WTC11 (cell line): ENCODE results near the gene SNAP29. TPM values are rescaled to one million over a fixed set of nuclear protein-coding genes. Genes with fewer than 3 reads are reported as not detected.

Experiments used
- ATAC-seq: fragments of 200-7000 bp; cut with Tn5 transposase; 2 replicates; pipeline ENCODE4 v1.10.0; 2021; ENCODE audit warnings: mild to moderate bottlenecking, moderate library complexity
- CTCF ChIA-PET: fragments of 300-600 bp; sonication (Branson Sonifier 250); formaldehyde crosslinking; loops from one replicate; lab custom pipeline; 2021; ENCODE audit warnings: antibody characterized with exemption; lab: Charles Lee
- POLR2A ChIA-PET: fragments of 350-600 bp; sonication (Branson Sonifier 250); formaldehyde crosslinking; loops from one replicate; lab custom pipeline; 2021; ENCODE audit warnings: antibody characterized with exemption; lab: Charles Lee
- DNase-seq: peaks from one replicate; pipeline ENCODE4 v3.0.0; 2021; ENCODE audit warnings: low spot score
- H3K27ac Mint-ChIP-seq: 2 replicates; pipeline ENCODE4 v1.8.0; 2021; ENCODE audit warnings: mixed read lengths
- H3K27me3 Mint-ChIP-seq: 2 replicates; pipeline ENCODE4 v1.8.0; 2021; ENCODE audit warnings: low read depth, mild to moderate bottlenecking, moderate library complexity, mixed read lengths
- H3K36me3 Mint-ChIP-seq: 2 replicates; pipeline ENCODE4 v1.8.0; 2021; ENCODE audit warnings: mixed read lengths
- H3K4me1 Mint-ChIP-seq: 2 replicates; pipeline ENCODE4 v1.8.0; 2022; ENCODE audit warnings: mixed read lengths
- H3K4me3 Mint-ChIP-seq: 2 replicates; pipeline ENCODE4 v1.8.0; 2021; ENCODE audit warnings: mild to moderate bottlenecking, moderate library complexity, mixed read lengths
- H3K9me3 Mint-ChIP-seq: 2 replicates; pipeline ENCODE4 v1.8.0; 2021; ENCODE audit warnings: mixed read lengths
- CREM ChIP-seq: sonication (generic); formaldehyde crosslinking; IDR thresholded peaks from 2 replicates; pipeline ENCODE4 v1.8.1; 2022; ENCODE audit warnings: mild to moderate bottlenecking, missing genetic modification reagents, moderate library complexity
- FOXK1 ChIP-seq: sonication (generic); formaldehyde crosslinking; IDR thresholded peaks from 2 replicates; pipeline ENCODE4 v1.8.0; 2022; ENCODE audit warnings: mild to moderate bottlenecking, moderate library complexity, missing genetic modification reagents
- FOXP1 ChIP-seq: sonication (generic); formaldehyde crosslinking; IDR thresholded peaks from 2 replicates; pipeline ENCODE4 v1.8.0; 2022; ENCODE audit warnings: missing genetic modification reagents, mild to moderate bottlenecking, moderate library complexity, borderline replicate concordance
- JUN ChIP-seq: sonication (generic); formaldehyde crosslinking; IDR thresholded peaks from 2 replicates; pipeline ENCODE4 v1.8.0; 2023; ENCODE audit warnings: mild to moderate bottlenecking, missing genetic modification reagents
- MYBL2 ChIP-seq: sonication (generic); formaldehyde crosslinking; IDR thresholded peaks from 2 replicates; pipeline ENCODE4 v1.8.1; 2023; ENCODE audit warnings: mild to moderate bottlenecking, moderate library complexity, missing genetic modification reagents
- NFE2L1 ChIP-seq: sonication (generic); formaldehyde crosslinking; IDR thresholded peaks from 2 replicates; pipeline ENCODE4 v1.8.1; 2023; ENCODE audit warnings: missing genetic modification reagents
- NR1H2 ChIP-seq: sonication (generic); formaldehyde crosslinking; IDR thresholded peaks from 2 replicates; pipeline ENCODE4 v1.9.0; 2021; ENCODE audit warnings: mild to moderate bottlenecking, moderate library complexity, missing genetic modification reagents
- NR2C2 ChIP-seq: sonication (generic); formaldehyde crosslinking; IDR thresholded peaks from 2 replicates; pipeline ENCODE4 v1.8.0; 2022; ENCODE audit warnings: mild to moderate bottlenecking, missing genetic modification reagents
- NR3C1 ChIP-seq: sonication (generic); formaldehyde crosslinking; conservative IDR thresholded peaks from 2 replicates; pipeline ENCODE4 v1.8.1; 2023; ENCODE audit warnings: low read depth, mild to moderate bottlenecking, missing genetic modification reagents
- PRRX2 ChIP-seq: fragments of 250-450 bp; sonication (Bioruptor Pico); IDR thresholded peaks from 2 replicates; pipeline ENCODE4 v1.8.0; 2021; ENCODE audit warnings: mild to moderate bottlenecking
- ZNF138 ChIP-seq: sonication (generic); formaldehyde crosslinking; conservative IDR thresholded peaks from 2 replicates; pipeline ENCODE4 v1.8.1; 2022; ENCODE audit warnings: mild to moderate bottlenecking, moderate library complexity, missing genetic modification reagents
- ZNF232 ChIP-seq: sonication (generic); formaldehyde crosslinking; IDR thresholded peaks from 2 replicates; pipeline ENCODE4 v1.8.0; 2022; ENCODE audit warnings: mild to moderate bottlenecking, missing genetic modification reagents
- ZNF396 ChIP-seq: fragments of 250-450 bp; sonication (Bioruptor Pico); IDR thresholded peaks from 2 replicates; pipeline ENCODE4 v1.8.0; 2021; ENCODE audit warnings: mild to moderate bottlenecking, moderate library complexity, borderline replicate concordance
- total RNA-seq: library from RNA; stranded (reverse); gene quantifications from 3 replicates; pipeline ENCODE4 v1.2.3, GENCODE V29; 2021
- TF ChIP-seq, protein P1 (sequence below): sonication (generic); formaldehyde crosslinking; IDR thresholded peaks from 2 replicates; pipeline ENCODE4 v1.8.1; 2023; ENCODE audit warnings: mild to moderate bottlenecking, moderate library complexity, missing genetic modification reagents
- TF ChIP-seq, protein P2 (sequence below): sonication (generic); formaldehyde crosslinking; IDR thresholded peaks from 2 replicates; pipeline ENCODE4 v1.8.0; 2022; ENCODE audit warnings: mild to moderate bottlenecking, missing genetic modification reagents
- TF ChIP-seq, protein P3 (sequence below): fragments of 250-450 bp; sonication (Bioruptor Pico); IDR thresholded peaks from 2 replicates; pipeline ENCODE4 v1.9.0; 2021; ENCODE audit warnings: mild to moderate bottlenecking, borderline replicate concordance
- TF ChIP-seq, protein P4 (sequence below): fragments of 200-600 bp; IDR thresholded peaks from 2 replicates; pipeline ENCODE4 v1.8.0; 2022; ENCODE audit warnings: antibody characterized with exemption
- TF ChIP-seq, protein P5 (sequence below): sonication (generic); formaldehyde crosslinking; IDR thresholded peaks from 2 replicates; pipeline ENCODE4 v1.8.1; 2023; ENCODE audit warnings: mild to moderate bottlenecking, missing genetic modification reagents, moderate library complexity
- TF ChIP-seq, protein P6 (sequence below): sonication (generic); formaldehyde crosslinking; IDR thresholded peaks from 2 replicates; pipeline ENCODE4 v1.8.0; 2022; ENCODE audit warnings: mild to moderate bottlenecking, missing genetic modification reagents
- TF ChIP-seq, protein P7 (sequence below): sonication (generic); formaldehyde crosslinking; IDR thresholded peaks from 2 replicates; pipeline ENCODE4 v1.8.1; 2022; ENCODE audit warnings: mild to moderate bottlenecking, missing genetic modification reagents, moderate library complexity, borderline replicate concordance

The SNAP29 gene
- total RNA-seq, 1 experiment from 2014 or later, result 14.7 TPM

DNA sequence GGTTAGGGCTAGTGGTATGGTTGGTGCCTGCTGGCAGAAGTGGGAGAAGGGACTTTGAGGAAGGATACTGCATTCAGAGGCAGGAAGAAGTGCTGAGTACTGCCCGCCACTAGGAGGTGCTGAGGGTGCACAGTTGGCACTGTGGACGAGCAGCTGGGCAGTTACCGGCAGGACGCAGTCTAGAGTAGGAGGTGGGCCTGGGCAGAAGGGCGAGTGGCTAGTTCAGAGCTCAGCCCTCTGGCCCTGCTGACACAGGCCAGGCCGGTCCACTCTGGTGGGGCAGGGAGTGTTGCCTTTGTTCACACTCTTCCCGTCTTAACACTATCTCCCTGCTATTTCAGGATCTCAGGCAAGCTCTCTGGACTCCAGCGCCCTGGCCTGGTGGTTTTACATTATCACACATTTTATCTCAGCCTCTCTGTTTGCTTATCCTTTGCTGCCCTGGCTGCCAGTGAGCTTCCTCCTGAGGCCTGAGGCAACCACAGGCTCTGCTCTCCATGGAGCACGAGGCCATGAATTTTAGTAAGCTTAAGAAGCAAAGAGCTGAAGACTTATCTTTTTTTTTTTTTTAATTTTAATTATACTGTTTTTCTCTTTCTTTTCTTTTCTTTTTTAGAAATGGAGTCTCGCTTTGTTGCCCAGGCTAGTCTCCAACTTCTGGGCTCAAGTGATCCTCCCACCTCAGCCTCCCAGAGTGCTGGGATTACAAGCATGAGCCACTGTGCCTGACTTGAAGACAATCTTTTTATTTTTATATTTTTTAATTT lies 26.9 kb downstream of the SNAP29 start (continued):
- TF ChIP-seq, protein P1, sequence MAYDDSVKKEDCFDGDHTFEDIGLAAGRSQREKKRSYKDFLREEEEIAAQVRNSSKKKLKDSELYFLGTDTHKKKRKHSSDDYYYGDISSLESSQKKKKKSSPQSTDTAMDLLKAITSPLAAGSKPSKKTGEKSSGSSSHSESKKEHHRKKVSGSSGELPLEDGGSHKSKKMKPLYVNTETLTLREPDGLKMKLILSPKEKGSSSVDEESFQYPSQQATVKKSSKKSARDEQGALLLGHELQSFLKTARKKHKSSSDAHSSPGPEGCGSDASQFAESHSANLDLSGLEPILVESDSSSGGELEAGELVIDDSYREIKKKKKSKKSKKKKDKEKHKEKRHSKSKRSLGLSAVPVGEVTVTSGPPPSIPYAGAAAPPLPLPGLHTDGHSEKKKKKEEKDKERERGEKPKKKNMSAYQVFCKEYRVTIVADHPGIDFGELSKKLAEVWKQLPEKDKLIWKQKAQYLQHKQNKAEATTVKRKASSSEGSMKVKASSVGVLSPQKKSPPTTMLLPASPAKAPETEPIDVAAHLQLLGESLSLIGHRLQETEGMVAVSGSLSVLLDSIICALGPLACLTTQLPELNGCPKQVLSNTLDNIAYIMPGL (CRISPR knock-in tag), result peak; percentile 44; the same call in 1 of the 2 replicates
- TF ChIP-seq, protein P2, sequence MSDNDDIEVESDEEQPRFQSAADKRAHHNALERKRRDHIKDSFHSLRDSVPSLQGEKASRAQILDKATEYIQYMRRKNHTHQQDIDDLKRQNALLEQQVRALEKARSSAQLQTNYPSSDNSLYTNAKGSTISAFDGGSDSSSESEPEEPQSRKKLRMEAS, result no peak
- TF ChIP-seq, protein P3, sequence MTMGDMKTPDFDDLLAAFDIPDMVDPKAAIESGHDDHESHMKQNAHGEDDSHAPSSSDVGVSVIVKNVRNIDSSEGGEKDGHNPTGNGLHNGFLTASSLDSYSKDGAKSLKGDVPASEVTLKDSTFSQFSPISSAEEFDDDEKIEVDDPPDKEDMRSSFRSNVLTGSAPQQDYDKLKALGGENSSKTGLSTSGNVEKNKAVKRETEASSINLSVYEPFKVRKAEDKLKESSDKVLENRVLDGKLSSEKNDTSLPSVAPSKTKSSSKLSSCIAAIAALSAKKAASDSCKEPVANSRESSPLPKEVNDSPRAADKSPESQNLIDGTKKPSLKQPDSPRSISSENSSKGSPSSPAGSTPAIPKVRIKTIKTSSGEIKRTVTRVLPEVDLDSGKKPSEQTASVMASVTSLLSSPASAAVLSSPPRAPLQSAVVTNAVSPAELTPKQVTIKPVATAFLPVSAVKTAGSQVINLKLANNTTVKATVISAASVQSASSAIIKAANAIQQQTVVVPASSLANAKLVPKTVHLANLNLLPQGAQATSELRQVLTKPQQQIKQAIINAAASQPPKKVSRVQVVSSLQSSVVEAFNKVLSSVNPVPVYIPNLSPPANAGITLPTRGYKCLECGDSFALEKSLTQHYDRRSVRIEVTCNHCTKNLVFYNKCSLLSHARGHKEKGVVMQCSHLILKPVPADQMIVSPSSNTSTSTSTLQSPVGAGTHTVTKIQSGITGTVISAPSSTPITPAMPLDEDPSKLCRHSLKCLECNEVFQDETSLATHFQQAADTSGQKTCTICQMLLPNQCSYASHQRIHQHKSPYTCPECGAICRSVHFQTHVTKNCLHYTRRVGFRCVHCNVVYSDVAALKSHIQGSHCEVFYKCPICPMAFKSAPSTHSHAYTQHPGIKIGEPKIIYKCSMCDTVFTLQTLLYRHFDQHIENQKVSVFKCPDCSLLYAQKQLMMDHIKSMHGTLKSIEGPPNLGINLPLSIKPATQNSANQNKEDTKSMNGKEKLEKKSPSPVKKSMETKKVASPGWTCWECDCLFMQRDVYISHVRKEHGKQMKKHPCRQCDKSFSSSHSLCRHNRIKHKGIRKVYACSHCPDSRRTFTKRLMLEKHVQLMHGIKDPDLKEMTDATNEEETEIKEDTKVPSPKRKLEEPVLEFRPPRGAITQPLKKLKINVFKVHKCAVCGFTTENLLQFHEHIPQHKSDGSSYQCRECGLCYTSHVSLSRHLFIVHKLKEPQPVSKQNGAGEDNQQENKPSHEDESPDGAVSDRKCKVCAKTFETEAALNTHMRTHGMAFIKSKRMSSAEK (CRISPR knock-in tag), result no peak
- no peak for TF ChIP-seq NR2C2
- TF ChIP-seq, protein P4, sequence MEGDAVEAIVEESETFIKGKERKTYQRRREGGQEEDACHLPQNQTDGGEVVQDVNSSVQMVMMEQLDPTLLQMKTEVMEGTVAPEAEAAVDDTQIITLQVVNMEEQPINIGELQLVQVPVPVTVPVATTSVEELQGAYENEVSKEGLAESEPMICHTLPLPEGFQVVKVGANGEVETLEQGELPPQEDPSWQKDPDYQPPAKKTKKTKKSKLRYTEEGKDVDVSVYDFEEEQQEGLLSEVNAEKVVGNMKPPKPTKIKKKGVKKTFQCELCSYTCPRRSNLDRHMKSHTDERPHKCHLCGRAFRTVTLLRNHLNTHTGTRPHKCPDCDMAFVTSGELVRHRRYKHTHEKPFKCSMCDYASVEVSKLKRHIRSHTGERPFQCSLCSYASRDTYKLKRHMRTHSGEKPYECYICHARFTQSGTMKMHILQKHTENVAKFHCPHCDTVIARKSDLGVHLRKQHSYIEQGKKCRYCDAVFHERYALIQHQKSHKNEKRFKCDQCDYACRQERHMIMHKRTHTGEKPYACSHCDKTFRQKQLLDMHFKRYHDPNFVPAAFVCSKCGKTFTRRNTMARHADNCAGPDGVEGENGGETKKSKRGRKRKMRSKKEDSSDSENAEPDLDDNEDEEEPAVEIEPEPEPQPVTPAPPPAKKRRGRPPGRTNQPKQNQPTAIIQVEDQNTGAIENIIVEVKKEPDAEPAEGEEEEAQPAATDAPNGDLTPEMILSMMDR, result peak; percentile 71
- 0 out of 2 replicates have a peak, but pooled peaks have one; percentile 16 for TF ChIP-seq FOXK1
- TF ChIP-seq ZNF232 (CRISPR knock-in tag), result 0 out of 2 replicates have a peak, but pooled peaks have one; percentile 31
- no peak for TF ChIP-seq NR3C1
- no peak for TF ChIP-seq ZNF396 (CRISPR knock-in tag)
- TF ChIP-seq NR1H2 (CRISPR knock-in tag), result no peak

DNA sequence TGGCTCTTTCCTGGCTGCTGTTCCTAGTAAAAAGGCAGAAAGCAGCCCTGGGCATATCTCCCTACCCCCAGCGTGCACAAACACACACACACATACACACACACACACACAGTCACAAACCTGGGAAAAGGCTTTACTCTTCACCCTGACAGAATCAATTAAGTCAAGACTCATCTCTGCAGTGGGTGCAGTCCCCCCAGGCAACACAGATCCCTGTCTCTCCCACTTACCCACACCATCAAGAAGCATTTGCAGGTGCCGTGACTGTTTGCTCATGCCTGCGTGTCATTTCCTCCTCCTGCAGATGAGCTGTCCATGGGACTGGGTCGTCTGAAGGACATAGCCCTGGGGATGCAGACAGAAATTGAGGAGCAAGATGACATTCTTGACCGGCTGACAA lies 28.6 kb downstream of the SNAP29 start:
- ATAC-seq, result no peak
- CTCF ChIA-PET, result no interaction called here
- TF ChIP-seq PRRX2 (CRISPR knock-in tag) (no peak), FOXK1 (no peak), CREM (no peak), MYBL2 (no peak), JUN (no peak), FOXP1 (CRISPR knock-in tag) (no peak), NFE2L1 (CRISPR knock-in tag) (no peak), ZNF138 (CRISPR knock-in tag) (no peak)
- TF ChIP-seq, protein P5, sequence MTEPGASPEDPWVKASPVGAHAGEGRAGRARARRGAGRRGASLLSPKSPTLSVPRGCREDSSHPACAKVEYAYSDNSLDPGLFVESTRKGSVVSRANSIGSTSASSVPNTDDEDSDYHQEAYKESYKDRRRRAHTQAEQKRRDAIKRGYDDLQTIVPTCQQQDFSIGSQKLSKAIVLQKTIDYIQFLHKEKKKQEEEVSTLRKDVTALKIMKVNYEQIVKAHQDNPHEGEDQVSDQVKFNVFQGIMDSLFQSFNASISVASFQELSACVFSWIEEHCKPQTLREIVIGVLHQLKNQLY, result no peak
- TF ChIP-seq, protein P6, sequence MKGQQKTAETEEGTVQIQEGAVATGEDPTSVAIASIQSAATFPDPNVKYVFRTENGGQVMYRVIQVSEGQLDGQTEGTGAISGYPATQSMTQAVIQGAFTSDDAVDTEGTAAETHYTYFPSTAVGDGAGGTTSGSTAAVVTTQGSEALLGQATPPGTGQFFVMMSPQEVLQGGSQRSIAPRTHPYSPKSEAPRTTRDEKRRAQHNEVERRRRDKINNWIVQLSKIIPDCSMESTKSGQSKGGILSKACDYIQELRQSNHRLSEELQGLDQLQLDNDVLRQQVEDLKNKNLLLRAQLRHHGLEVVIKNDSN (CRISPR knock-in tag), result no peak
- TF ChIP-seq, protein P7, sequence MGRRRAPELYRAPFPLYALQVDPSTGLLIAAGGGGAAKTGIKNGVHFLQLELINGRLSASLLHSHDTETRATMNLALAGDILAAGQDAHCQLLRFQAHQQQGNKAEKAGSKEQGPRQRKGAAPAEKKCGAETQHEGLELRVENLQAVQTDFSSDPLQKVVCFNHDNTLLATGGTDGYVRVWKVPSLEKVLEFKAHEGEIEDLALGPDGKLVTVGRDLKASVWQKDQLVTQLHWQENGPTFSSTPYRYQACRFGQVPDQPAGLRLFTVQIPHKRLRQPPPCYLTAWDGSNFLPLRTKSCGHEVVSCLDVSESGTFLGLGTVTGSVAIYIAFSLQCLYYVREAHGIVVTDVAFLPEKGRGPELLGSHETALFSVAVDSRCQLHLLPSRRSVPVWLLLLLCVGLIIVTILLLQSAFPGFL (CRISPR knock-in tag), result no peak
- TF ChIP-seq, protein P3 (CRISPR knock-in tag), result no peak

More for the DNA sequence above, 28.6 kb downstream of the SNAP29 start:
- Mint-ChIP-seq H3K4me3 (no peak overlapping the region), H3K27ac (no peak overlapping the region), H3K27me3 (no peaks in the 10 kb centered on the region), H3K4me1 (peaks cover 3% of the 10 kb centered on the region; the same call in 1 of the 2 replicates), H3K36me3 (peaks cover 11% of the 10 kb centered on the region; the same call in 1 of the 2 replicates), H3K9me3 (no peaks in the 10 kb centered on the region)
- DNase-seq, result no peak
- POLR2A ChIA-PET, result no interaction called here
